GM19193 (cell line): ENCODE data around the gene MAP1S.

Experiments
- POLR2A ChIP-seq: IDR thresholded peaks from 4 replicates; pipeline ENCODE4 v1.6.1; 2011; ENCODE audit not compliant: insufficient read depth, insufficient read length; ENCODE audit errors: extremely low read depth

MAP1S gene

GRCh38 chr19:17739121-17739875 is 20.0 kb downstream of the MAP1S start:
- no peak for TF ChIP-seq POLR2A

GRCh38 chr19:17741456-17741855 is 22.2 kb downstream of the MAP1S start:
- no peak for TF ChIP-seq POLR2A

GRCh38 chr19:17743874-17744580 is 24.7 kb downstream of the MAP1S start:
- TF ChIP-seq POLR2A = no peak

- TF ChIP-seq POLR2A = peak; percentile 36
Measured at GRCh38 chr19:17747205-17748098, 28.2 kb downstream of the MAP1S start.

- TF ChIP-seq POLR2A = no peak
Measured at GRCh38 chr19:17748884-17749638, 29.8 kb downstream of the MAP1S start.

- no peak for TF ChIP-seq POLR2A
Measured at GRCh38 chr19:17749912-17750317, 30.6 kb downstream of the MAP1S start.

- TF ChIP-seq POLR2A = peak; percentile 67
Measured at GRCh38 chr19:17751103-17751911, 32.0 kb downstream of the MAP1S start, which contains the start of gene FCHO1. Gene FCHO1, plus strand, starts transcription at chr19:17751477. Its CDS starts 3,688 bp downstream, at chr19:17755165.

GRCh38 chr19:17751912-17752273 is 32.6 kb downstream of the MAP1S start:
- TF ChIP-seq POLR2A = no peak

- no peak for TF ChIP-seq POLR2A
Measured at GRCh38 chr19:17752865-17753639, 33.8 kb downstream of the MAP1S start.

GRCh38 chr19:17753976-17754375 is 34.7 kb downstream of the MAP1S start:
- TF ChIP-seq POLR2A = no peak

GRCh38 chr19:17754634-17755442 is 35.6 kb downstream of the MAP1S start:
- no peak for TF ChIP-seq POLR2A

- TF ChIP-seq POLR2A = no peak
Measured at GRCh38 chr19:17755443-17755890, 36.2 kb downstream of the MAP1S start.
